Ishikawa (cell line): ENCODE data around the gene ATRAID.

Experiments used
- EP300 ChIP-seq: IDR thresholded peaks from 2 replicates; pipeline ENCODE4 v1.6.1; 2012; ENCODE audit warnings: borderline replicate concordance
- TF ChIP-seq, protein P1 (sequence below): IDR thresholded peaks from 2 replicates; pipeline ENCODE4 v1.6.1; 2012; ENCODE audit warnings: low read depth, mild to moderate bottlenecking

- no peak for TF ChIP-seq EP300
- TF ChIP-seq, protein P1, sequence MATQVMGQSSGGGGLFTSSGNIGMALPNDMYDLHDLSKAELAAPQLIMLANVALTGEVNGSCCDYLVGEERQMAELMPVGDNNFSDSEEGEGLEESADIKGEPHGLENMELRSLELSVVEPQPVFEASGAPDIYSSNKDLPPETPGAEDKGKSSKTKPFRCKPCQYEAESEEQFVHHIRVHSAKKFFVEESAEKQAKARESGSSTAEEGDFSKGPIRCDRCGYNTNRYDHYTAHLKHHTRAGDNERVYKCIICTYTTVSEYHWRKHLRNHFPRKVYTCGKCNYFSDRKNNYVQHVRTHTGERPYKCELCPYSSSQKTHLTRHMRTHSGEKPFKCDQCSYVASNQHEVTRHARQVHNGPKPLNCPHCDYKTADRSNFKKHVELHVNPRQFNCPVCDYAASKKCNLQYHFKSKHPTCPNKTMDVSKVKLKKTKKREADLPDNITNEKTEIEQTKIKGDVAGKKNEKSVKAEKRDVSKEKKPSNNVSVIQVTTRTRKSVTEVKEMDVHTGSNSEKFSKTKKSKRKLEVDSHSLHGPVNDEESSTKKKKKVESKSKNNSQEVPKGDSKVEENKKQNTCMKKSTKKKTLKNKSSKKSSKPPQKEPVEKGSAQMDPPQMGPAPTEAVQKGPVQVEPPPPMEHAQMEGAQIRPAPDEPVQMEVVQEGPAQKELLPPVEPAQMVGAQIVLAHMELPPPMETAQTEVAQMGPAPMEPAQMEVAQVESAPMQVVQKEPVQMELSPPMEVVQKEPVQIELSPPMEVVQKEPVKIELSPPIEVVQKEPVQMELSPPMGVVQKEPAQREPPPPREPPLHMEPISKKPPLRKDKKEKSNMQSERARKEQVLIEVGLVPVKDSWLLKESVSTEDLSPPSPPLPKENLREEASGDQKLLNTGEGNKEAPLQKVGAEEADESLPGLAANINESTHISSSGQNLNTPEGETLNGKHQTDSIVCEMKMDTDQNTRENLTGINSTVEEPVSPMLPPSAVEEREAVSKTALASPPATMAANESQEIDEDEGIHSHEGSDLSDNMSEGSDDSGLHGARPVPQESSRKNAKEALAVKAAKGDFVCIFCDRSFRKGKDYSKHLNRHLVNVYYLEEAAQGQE = no peak
Measured at GRCh38 chr2:27194538-27195354, 17.1 kb upstream of the ATRAID start.
